Esophagus squamous epithelium (tissue), 4 donors: ENCODE results near the gene EOLA2.

ENCODE experiments used
- CTCF ChIP-seq, 6 experiments: fragments of 450-650 bp in 4 of 6; fragments of 200-600 bp in 2 of 6; sonication (generic) in 2 of 6; IDR thresholded peaks; one replicate each; pipeline ENCODE4 v1.5.1; 2016 to 2019; ENCODE audit warnings: antibody characterized with exemption in 6 of 6, mild to moderate bottlenecking in 4 of 6, moderate library complexity in 4 of 6
- POLR2A ChIP-seq, 4 donors: fragments of 450-650 bp; IDR thresholded peaks; one replicate each; pipeline ENCODE4 v1.6.1; 2017; ENCODE audit warnings: antibody characterized with exemption in 4 of 4, mild to moderate bottlenecking in 4 of 4, moderate library complexity in 3 of 4

GRCh38 chrX:149909324-149910177 lies 28.7 kb downstream of the EOLA2 start:
- no peak for TF ChIP-seq CTCF (IDR thresholded peaks at IDR 0.05)
- TF ChIP-seq POLR2A (IDR thresholded peaks at IDR 0.05) = no peak
